SK-N-MC (cell line): ENCODE data around the gene FBXO41.

Experiments
- DNase-seq: peaks from one replicate; pipeline ENCODE4 v3.0.0-alpha.2; 2011; ENCODE audit warnings: low read depth, low spot score
- H3K27ac ChIP-seq: fragments of 200-600 bp; sonication (generic); 2 replicates; pipeline ENCODE4 v1.5.1; 2016; ENCODE audit warnings: mixed run types
- H3K36me3 ChIP-seq: fragments of 200-600 bp; sonication (generic); 2 replicates; pipeline ENCODE4 v1.6.1; 2017; ENCODE audit warnings: antibody characterized with exemption, low read length, mixed read lengths; ENCODE audit not compliant: insufficient read depth
- H3K4me3 ChIP-seq: fragments of 200-600 bp; sonication (generic); 2 replicates; pipeline ENCODE4 v1.5.1; 2016
- H3K9ac ChIP-seq: fragments of 200-600 bp; sonication (generic); 2 replicates; pipeline ENCODE4 v1.8.0; 2017; ENCODE audit warnings: mixed run types, mixed read lengths; ENCODE audit not compliant: insufficient read length
- H3K9me3 ChIP-seq: fragments of 200-600 bp; sonication (generic); 2 replicates; pipeline ENCODE4 v1.6.1; 2017; ENCODE audit warnings: low read depth, mild to moderate bottlenecking, antibody characterized with exemption, low read length, moderate library complexity, mixed read lengths
- EZH2 ChIP-seq: fragments of 200-600 bp; sonication (generic); IDR thresholded peaks from one replicate; pipeline ENCODE4 v1.6.1; 2017; ENCODE audit warnings: antibody characterized with exemption
- FOXP2 ChIP-seq: optimal IDR thresholded peaks from 2 replicates; pipeline ENCODE3; 2011; ENCODE audit warnings: mild to moderate bottlenecking, moderate library complexity; ENCODE audit not compliant: insufficient read depth; ENCODE audit errors: extremely low read length, control extremely low read depth
- POLR2AphosphoS5 ChIP-seq: IDR thresholded peaks from 2 replicates; pipeline ENCODE4 v1.6.1; 2012; ENCODE audit warnings: mild to moderate bottlenecking, low read depth, low read length, borderline replicate concordance

FBXO41 gene

DNA sequence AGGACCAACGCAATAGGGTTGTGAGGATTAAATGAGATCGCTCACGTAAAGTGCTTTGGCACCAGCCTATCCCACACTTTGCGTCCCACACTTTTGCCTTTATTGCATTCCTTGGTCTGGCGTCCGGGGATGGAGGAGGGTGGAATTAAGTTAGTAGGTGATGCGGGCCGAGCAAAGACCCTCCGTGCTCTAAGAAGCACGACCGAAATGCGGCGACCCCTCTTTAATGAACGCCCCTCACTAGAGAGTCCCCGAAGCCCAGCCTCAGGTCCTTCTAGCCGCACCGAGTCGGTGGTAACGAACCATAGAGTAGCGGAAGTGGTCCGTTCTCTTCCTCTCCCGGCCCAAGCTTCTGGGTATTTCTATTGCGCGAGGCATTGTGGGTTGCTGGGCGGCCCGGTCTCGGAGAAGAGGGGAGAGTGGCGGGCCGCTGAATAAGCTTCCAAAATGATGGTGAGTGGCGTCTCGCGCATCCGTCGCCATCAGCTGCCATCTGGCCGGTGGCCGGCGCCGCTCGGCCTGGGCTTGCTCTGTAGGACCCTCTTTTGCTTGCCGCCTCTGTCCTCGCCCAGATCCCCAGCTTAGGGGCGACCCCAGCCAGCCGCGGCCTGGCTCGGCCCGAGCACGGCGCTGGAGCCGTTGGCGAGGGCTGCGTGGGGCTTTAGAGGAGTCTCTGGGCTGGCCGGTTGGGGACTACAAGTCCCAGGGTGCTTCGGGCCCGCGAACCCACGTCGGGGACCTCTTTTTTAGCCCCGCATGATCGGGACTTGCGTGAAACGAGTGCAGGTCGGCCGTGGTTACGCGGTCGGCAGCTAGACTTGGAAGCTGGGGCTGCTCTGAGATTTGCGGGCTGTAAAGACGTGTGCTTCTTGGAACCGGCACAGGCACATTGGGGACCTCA, 50.1 kb downstream of the FBXO41 start, which contains the start of gene CCT7:
TSS of gene CCT7 (plus strand) at position 377 of the 901 bp plus-strand sequence. CDS start at position 448, 71 bp downstream.
- peak; percentile 84 for DNase-seq
- H3K9ac ChIP-seq: peak within 1 kb of the TSS; percentile 99
- H3K27ac ChIP-seq: peak within 1 kb of the TSS; percentile 89
- peak; percentile 97 for TF ChIP-seq POLR2AphosphoS5
- TF ChIP-seq FOXP2: no peak
- TF ChIP-seq EZH2: no peak
- peak within 1 kb of the TSS; percentile 94 for H3K4me3 ChIP-seq
- H3K9me3 ChIP-seq: no peaks in the 10 kb centered on the region
- H3K36me3 ChIP-seq: peaks cover 36% of the 10 kb centered on the region

DNA sequence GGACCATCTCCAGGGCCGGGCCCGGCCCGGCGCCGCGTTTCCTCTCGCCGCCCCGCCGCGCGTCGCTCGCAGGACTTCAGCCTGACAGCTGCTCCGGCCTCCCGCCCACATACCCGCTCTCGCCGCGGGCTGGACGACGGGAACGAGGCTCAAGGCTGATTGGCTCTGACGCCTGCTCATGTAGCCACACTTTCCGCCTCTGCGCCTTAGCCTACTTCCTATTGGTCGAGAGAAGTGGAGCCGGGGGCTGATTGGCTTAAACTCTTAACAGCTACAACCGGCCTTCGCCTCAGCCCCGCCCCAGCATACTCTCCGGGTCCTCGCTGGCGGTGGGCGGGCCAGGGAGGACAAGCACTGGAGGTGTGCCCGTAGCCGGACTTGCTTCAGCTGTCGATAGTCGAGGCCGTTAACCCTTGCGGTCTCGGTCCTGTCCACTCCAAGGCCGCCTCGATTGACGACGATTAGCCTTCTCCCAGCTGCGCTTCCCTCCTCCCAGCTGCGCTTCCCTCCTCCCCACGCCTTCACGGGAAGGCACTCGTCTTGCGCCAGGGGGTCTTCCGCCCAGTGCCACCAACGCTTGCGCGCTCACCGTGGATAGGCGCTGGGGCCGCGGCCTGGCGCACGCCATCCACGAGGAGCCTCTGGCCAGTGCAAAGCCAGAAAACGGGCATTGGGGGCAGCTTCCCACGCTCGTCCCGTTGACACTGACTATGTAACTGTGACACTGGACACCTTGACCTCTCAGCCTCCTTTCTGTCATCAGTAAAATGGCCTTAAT, 50.9 kb downstream of the FBXO41 start, which contains the start of gene PRADC1:
TSS of gene PRADC1 (minus strand) at position 86 of the 778 bp plus-strand sequence. CDS start at position 7, 79 bp downstream.
- H3K36me3 ChIP-seq: peaks cover 28% of the 10 kb centered on the region

DNA sequence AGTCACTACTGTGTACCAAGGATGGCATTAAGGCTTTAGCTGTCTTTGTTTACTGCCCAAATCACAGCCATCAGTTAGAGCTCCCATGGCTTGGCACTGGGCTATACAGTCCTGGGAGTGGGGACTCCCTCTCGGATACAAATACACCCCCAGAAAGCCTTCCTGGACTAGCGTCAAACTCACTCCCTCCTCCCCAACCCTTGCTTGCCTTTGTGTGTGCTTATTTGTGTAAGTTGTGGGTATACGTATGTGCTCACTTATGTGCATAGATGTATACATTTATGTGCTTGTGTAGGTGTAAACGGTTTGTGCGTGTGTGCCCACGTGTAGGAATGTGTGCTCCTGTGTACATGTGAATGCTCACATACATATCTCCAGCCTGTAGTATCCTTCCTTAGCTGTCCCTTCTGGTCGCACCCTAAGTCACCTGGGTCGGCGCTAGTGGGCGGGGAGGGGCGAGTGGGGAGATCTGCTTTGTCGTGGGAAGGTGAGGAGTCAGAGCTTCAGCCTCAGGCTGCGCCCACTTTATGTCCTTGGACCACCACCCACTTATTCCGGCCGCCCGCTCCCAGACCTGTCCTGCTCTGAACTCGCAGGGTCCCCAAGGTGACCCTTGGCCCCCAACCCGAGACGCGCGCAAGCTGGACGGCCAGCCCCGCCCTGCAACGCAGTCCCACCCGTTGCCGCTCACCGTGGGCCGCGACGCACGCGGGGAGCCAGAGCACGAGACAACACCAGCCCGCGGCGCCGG, 51.7 kb downstream of the FBXO41 start:
- H3K27ac ChIP-seq: no peak overlapping the region
- H3K4me3 ChIP-seq: peak overlapping the region; percentile 94
- H3K36me3 ChIP-seq: peaks cover 23% of the 10 kb centered on the region
- TF ChIP-seq POLR2AphosphoS5 (no peak), FOXP2 (no peak), EZH2 (no peak)
- no peaks in the 10 kb centered on the region for H3K9me3 ChIP-seq
- H3K9ac ChIP-seq: peak overlapping the region; percentile 76
- no peak for DNase-seq

More for the DNA sequence above, 50.9 kb downstream of the FBXO41 start, which contains the start of gene PRADC1:
- TF ChIP-seq POLR2AphosphoS5 (peak; percentile 72), EZH2 (no peak)
- no peaks in the 10 kb centered on the region for H3K9me3 ChIP-seq
- H3K27ac ChIP-seq: peak within 1 kb of the TSS; percentile 89
- peak within 1 kb of the TSS; percentile 76 for H3K9ac ChIP-seq
- H3K4me3 ChIP-seq: peak within 1 kb of the TSS; percentile 94
- peak; percentile 92 for DNase-seq

DNA sequence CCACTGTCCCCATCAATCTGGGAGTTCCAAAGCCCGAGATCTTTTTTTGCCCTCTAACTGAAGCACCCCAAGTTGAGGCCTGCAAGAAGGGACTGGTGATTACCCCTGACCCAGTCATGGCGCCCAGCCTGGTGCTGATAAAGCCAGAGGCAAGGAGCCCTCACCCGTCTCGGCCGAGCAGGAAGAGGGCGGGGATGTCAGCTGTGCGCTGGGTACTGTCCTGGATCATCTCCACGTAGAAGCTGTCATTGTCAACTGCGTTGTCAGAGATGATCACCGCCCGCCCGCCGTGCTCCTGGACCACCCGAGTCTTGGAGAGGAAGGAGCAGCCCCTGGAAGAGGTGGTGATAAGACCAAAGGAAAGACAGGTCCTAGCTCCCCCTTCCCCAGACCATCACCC, 55.6 kb downstream of the FBXO41 start:
- no peak overlapping the region for H3K27ac ChIP-seq
- H3K9me3 ChIP-seq: no peaks in the 10 kb centered on the region
- no peak overlapping the region for H3K9ac ChIP-seq
- peaks cover 18% of the 10 kb centered on the region; the same call in 1 of the 2 replicates for H3K36me3 ChIP-seq
- DNase-seq: no peak
- TF ChIP-seq POLR2AphosphoS5: no peak
- no peak for TF ChIP-seq EZH2
- TF ChIP-seq FOXP2: no peak
- H3K4me3 ChIP-seq: no peak overlapping the region

DNA sequence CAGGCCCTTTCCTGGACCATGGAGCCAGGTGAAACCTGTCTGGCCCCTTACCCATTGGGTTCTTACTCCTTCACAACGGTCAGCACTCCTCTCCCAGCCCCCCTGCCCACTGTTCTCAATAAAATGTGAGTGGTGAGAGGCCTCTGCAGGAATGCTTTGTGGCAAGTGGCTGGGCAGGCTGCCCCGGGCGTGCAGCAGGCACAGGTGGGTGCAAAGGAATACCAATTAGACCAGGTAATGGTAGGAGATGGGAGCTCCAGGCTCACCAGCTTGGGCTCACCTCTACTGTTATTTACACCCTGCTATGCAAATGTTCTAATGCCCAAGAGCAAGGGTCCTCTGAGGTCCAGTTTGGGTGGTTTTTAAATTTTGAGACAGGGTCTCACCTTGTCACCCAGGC, 57.2 kb downstream of the FBXO41 start:
- no peak overlapping the region for H3K27ac ChIP-seq
- no peak for DNase-seq
- no peak overlapping the region for H3K4me3 ChIP-seq
- no peaks in the 10 kb centered on the region for H3K9me3 ChIP-seq
- no peak overlapping the region for H3K9ac ChIP-seq
- peaks cover 32% of the 10 kb centered on the region; the same call in 1 of the 2 replicates for H3K36me3 ChIP-seq
- TF ChIP-seq FOXP2 (no peak), EZH2 (no peak), POLR2AphosphoS5 (no peak; the same call in 1 of the 2 replicates)

DNA sequence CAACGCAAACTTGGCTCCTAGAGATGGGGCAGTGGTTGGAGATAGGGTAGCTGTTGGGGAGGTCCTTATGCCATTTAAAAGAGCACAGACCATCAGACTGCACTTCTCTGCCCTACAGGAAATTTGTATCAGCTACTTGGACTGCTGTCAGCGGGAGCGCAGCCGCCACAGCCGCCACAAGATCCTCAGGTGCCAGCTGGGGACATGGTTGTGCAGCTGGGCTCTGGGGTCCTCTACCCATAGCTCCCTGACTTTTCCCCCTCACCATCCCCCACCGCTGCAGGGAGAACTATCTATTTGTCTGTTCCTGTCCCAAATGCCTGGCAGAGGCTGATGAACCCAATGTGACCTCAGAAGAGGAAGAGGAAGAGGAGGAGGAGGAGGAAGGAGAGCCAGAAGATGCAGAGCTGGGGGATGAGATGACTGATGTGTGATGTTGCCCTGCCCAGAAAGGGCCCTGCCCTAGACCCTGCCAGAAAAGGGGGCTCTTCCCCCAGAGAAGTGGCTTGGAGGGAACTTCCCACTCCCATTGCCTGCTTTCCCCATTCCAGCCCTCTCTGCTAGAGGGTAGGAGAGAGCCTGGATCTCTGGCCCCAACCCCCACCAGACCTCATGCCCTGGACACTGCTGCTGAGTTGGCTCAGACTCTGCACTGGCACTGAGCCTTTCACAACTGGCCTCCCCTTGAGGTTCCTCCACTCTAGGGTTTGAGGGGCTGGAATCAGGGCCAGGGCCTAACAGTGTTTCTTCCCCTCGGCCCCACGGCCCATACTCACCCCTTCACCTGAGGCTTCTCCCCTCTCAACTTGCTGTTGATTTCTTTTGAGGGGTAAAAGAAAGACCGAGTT, 58.5 kb downstream of the FBXO41 start:
- peaks cover 44% of the 10 kb centered on the region; the same call in 1 of the 2 replicates for H3K36me3 ChIP-seq
- H3K27ac ChIP-seq: no peak overlapping the region
- no peak overlapping the region for H3K9ac ChIP-seq
- DNase-seq: no peak
- no peak overlapping the region for H3K4me3 ChIP-seq
- TF ChIP-seq FOXP2 (no peak), EZH2 (no peak), POLR2AphosphoS5 (no peak)
- H3K9me3 ChIP-seq: no peaks in the 10 kb centered on the region

DNA sequence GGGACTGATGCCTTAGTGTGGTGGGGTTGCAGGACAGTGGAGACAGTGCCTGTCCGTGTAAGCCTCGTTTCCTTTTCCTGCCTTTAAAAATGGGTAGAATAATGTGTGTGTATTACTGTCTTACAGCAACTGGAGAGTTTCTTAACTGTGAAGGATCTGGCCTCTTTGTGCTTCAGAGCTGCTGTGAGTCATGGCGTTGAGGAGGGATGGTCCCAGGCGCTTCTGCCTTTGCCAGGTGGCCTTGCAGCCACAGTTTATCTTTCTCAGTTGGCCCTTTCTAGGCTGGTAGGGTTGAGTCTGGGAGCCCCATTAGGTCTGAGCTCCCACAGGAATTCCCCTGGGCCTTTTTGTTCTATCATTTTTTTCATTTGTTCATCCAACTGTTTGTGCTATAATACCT, 60.5 kb downstream of the FBXO41 start:
- TF ChIP-seq EZH2: no peak
- TF ChIP-seq POLR2AphosphoS5: no peak
- no peak for TF ChIP-seq FOXP2
- no peak overlapping the region for H3K4me3 ChIP-seq
- no peak for DNase-seq
- peaks cover 51% of the 10 kb centered on the region; the same call in 1 of the 2 replicates for H3K36me3 ChIP-seq
- H3K9ac ChIP-seq: no peak overlapping the region
- H3K27ac ChIP-seq: no peak overlapping the region
- no peaks in the 10 kb centered on the region for H3K9me3 ChIP-seq
